ENCODE results near the gene SS18. TPM values are rescaled to one million over a fixed set of nuclear protein-coding genes. Genes with fewer than 3 reads are reported as not detected.
A peak's percentile ranks its signal among the peaks of the same experiment; 100 is the strongest.

SS18 gene
- total RNA-seq, 1 experiment from 2014 or later: 99.1 TPM

GRCh38 chr18:26004832-26005231 is 85.6 kb downstream of the SS18 start:
- intact Hi-C loops (cut with micrococcal nuclease; ENCODE audit: unreplicated experiment): no loop called here
- CTCF ChIA-PET: no interaction called here
- no peaks in the 10 kb centered on the region for H3K9me3 ChIP-seq (ENCODE audit: control insufficient read depth, insufficient read depth, low read depth, low read length)
- TF ChIP-seq, protein P1, sequence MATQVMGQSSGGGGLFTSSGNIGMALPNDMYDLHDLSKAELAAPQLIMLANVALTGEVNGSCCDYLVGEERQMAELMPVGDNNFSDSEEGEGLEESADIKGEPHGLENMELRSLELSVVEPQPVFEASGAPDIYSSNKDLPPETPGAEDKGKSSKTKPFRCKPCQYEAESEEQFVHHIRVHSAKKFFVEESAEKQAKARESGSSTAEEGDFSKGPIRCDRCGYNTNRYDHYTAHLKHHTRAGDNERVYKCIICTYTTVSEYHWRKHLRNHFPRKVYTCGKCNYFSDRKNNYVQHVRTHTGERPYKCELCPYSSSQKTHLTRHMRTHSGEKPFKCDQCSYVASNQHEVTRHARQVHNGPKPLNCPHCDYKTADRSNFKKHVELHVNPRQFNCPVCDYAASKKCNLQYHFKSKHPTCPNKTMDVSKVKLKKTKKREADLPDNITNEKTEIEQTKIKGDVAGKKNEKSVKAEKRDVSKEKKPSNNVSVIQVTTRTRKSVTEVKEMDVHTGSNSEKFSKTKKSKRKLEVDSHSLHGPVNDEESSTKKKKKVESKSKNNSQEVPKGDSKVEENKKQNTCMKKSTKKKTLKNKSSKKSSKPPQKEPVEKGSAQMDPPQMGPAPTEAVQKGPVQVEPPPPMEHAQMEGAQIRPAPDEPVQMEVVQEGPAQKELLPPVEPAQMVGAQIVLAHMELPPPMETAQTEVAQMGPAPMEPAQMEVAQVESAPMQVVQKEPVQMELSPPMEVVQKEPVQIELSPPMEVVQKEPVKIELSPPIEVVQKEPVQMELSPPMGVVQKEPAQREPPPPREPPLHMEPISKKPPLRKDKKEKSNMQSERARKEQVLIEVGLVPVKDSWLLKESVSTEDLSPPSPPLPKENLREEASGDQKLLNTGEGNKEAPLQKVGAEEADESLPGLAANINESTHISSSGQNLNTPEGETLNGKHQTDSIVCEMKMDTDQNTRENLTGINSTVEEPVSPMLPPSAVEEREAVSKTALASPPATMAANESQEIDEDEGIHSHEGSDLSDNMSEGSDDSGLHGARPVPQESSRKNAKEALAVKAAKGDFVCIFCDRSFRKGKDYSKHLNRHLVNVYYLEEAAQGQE (IDR thresholded peaks at IDR 0.05; ENCODE audit: insufficient read depth in 1 of 2, low read depth in 2 of 2, low read length in 1 of 2): no peak
- no peak for TF ChIP-seq POLR2AphosphoS5 (IDR thresholded peaks at IDR 0.05; ENCODE audit: low read depth, low read length)
- TF ChIP-seq TCF7L2 (IDR thresholded peaks at IDR 0.05; ENCODE audit: low read depth, low read length): no peak
- TF ChIP-seq SIN3A (IDR thresholded peaks at IDR 0.05; ENCODE audit: borderline replicate concordance, insufficient read depth, low read depth, low read length): no peak
- no peak for TF ChIP-seq CTCF (IDR thresholded peaks at IDR 0.05)
- no peaks in the 10 kb centered on the region for H3K36me3 ChIP-seq (ENCODE audit: control insufficient read depth, insufficient read depth, low read length)
- H3K4me3 ChIP-seq (ENCODE audit: low read depth in 2 of 2, low read length in 2 of 2): no peak overlapping the region
- POLR2A ChIA-PET: no interaction called here
- H3K27ac ChIP-seq (ENCODE audit: low read length): no peak overlapping the region
- in situ Hi-C loops (cut with HindIII; ENCODE audit: low pct_unique_long_range_greater_than_20kb, low sequenced_read_pairs): no loop called here
- H3K27me3 ChIP-seq (ENCODE audit: control insufficient read depth, insufficient read depth, low read length): no peaks in the 10 kb centered on the region
- ATAC-seq: peak; percentile 62
- BruUV-seq (replicated peaks): no TSS peak
- H3K4me1 ChIP-seq (ENCODE audit: control insufficient read depth, insufficient read depth, low read length): no peaks in the 10 kb centered on the region
- DNase-seq (ENCODE audit: low read depth, low spot score): no peak

DNA sequence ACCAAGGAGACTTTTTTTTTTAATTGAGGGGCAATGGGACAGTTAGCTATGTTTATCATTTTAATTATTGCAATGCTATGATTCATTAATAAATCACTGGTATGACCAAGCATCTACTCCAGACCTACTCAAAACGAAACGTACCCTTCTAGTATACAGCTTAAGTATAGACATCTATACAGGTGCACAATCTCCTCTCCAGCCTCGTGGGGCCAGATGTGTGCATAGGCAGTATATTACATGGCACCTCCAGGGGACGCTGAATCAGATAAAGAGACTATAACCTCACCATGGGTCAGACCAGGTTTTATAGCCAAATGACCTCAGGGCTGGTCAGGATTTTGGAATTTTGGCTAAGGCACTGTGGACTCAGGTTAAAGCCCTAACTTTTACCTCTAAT is 86.6 kb downstream of the SS18 start:
- in situ Hi-C loops (cut with HindIII; ENCODE audit: low pct_unique_long_range_greater_than_20kb, low sequenced_read_pairs) (no loop called here), intact Hi-C loops (cut with micrococcal nuclease; ENCODE audit: unreplicated experiment) (no loop called here)
- BruUV-seq (replicated peaks): no TSS peak
- ATAC-seq (0 out of 2 replicates have a peak, but pooled peaks have one; percentile 30), DNase-seq (ENCODE audit: low read depth, low spot score) (no peak)
- ChIA-PET CTCF (interaction anchor here (0.5 kb wide), 1 partner anchor 694 kb away, joined by 3 read pairs; no protein-coding TSS in a partner anchor), POLR2A (no interaction called here)
- H3K9me3 ChIP-seq (ENCODE audit: control insufficient read depth, insufficient read depth, low read depth, low read length): no peaks in the 10 kb centered on the region
- H3K4me3 ChIP-seq (ENCODE audit: low read depth in 2 of 2, low read length in 2 of 2): no peak overlapping the region
- H3K27me3 ChIP-seq (ENCODE audit: control insufficient read depth, insufficient read depth, low read length): no peaks in the 10 kb centered on the region
- no peak overlapping the region for H3K27ac ChIP-seq (ENCODE audit: low read length)
- TF ChIP-seq SIN3A (IDR thresholded peaks at IDR 0.05; ENCODE audit: borderline replicate concordance, insufficient read depth, low read depth, low read length) (no peak), TCF7L2 (IDR thresholded peaks at IDR 0.05; ENCODE audit: low read depth, low read length) (no peak), POLR2AphosphoS5 (IDR thresholded peaks at IDR 0.05; ENCODE audit: low read depth, low read length) (no peak), CTCF (IDR thresholded peaks at IDR 0.05) (no peak)
- TF ChIP-seq, protein P1 (IDR thresholded peaks at IDR 0.05; ENCODE audit: insufficient read depth in 1 of 2, low read depth in 2 of 2, low read length in 1 of 2): no peak
- no peaks in the 10 kb centered on the region for H3K36me3 ChIP-seq (ENCODE audit: control insufficient read depth, insufficient read depth, low read length)
- no peaks in the 10 kb centered on the region for H3K4me1 ChIP-seq (ENCODE audit: control insufficient read depth, insufficient read depth, low read length)

Measured in Panc1 (cell line).